Renal pelvis (tissue), 12 donors: ENCODE measurements around the gene PRRT3. TPM values are rescaled to one million over a fixed set of nuclear protein-coding genes. Genes with fewer than 3 reads are reported as not detected.

ENCODE experiments used
- DNase-seq: peaks from one replicate; pipeline ENCODE4 v3.0.0-alpha.2; 2013
- long read RNA-seq, 16 experiments: transcript quantifications; one replicate each; lab custom pipeline, GENCODE V29; 2026
- polyA plus RNA-seq, 3 donors: library from polyadenylated mRNA; unstranded; fragments of 120-200 nt; gene quantifications; one replicate each; pipeline ENCODE4 v1.2.1, GENCODE V29; 2013; ENCODE audit not compliant: insufficient read length in 3 of 3

The PRRT3 gene
- polyA plus RNA-seq: 1 to 10 TPM; 4.3 to 5.8 (median 4.8) TPM
- long read RNA-seq, donor 1: 0 reads
- long read RNA-seq, donor 2: 0 reads
- long read RNA-seq, donor 3: 0 reads
- long read RNA-seq, donor 4: 0 reads
- long read RNA-seq, donor 5: 0 reads
- long read RNA-seq, donor 6, partial matches to known transcripts: 0 of 2 reads
- long read RNA-seq, donor 6, other reads (novel, unspliced or antisense): 0 of 2 reads
- long read RNA-seq, donor 7: 0 reads
- long read RNA-seq, donor 8: 0 reads
- long read RNA-seq, donor 9: 0 reads
- long read RNA-seq, donor 10: 0 reads
- long read RNA-seq, donor 11: 0 reads
- long read RNA-seq, donor 12: 0 reads
- long read RNA-seq, donor 13: 0 reads
- long read RNA-seq, donor 14: 0 reads
- long read RNA-seq, donor 15, partial matches to known transcripts: 0 of 1 reads
- long read RNA-seq, donor 15, other reads (novel, unspliced or antisense): 0 of 1 reads
- long read RNA-seq, donor 16, partial matches to known transcripts: 0 of 1 reads
- long read RNA-seq, donor 16, other reads (novel, unspliced or antisense): 0 of 1 reads

- DNase-seq: peak; percentile 42
Observed at GRCh38 chr3:9951962-9952805, at the start of gene PRRT3. Gene PRRT3 (minus strand): TSS chr3:9952408. CDS start chr3:9950115, 2,293 bp downstream.

- no peak for DNase-seq
Observed at GRCh38 chr3:10000686-10001085, 48.5 kb upstream of the PRRT3 start.

- no peak for DNase-seq
Observed at GRCh38 chr3:9994086-9994844, 42.1 kb upstream of the PRRT3 start.

GRCh38 chr3:9986230-9986725 is 34.1 kb upstream of the PRRT3 start:
- DNase-seq: no peak

GRCh38 chr3:9980251-9980650 is 28.0 kb upstream of the PRRT3 start:
- DNase-seq: no peak

GRCh38 chr3:9978710-9979305 is 26.6 kb upstream of the PRRT3 start:
- no peak for DNase-seq

GRCh38 chr3:9976721-9977709 is 24.8 kb upstream of the PRRT3 start:
- no peak for DNase-seq

GRCh38 chr3:9970020-9970652 is 17.9 kb upstream of the PRRT3 start:
- DNase-seq: no peak

- no peak for DNase-seq
Observed at GRCh38 chr3:9969632-9970019, 17.4 kb upstream of the PRRT3 start.

- DNase-seq: no peak
Observed at GRCh38 chr3:9966841-9967240, 14.6 kb upstream of the PRRT3 start.

- DNase-seq: no peak
Observed at GRCh38 chr3:9965200-9965875, 13.1 kb upstream of the PRRT3 start.

GRCh38 chr3:9957214-9957613 is 5.0 kb upstream of the PRRT3 start:
- DNase-seq: no peak

- DNase-seq: no peak
Observed at GRCh38 chr3:9955611-9956352, 3.6 kb upstream of the PRRT3 start.

- DNase-seq: peak; percentile 58
Observed at GRCh38 chr3:9955067-9955502, 2.9 kb upstream of the PRRT3 start.

GRCh38 chr3:9951598-9951961 is 628 bp downstream of the PRRT3 start:
- DNase-seq: no peak

GRCh38 chr3:9951126-9951525 is 1.1 kb downstream of the PRRT3 start:
- no peak for DNase-seq

GRCh38 chr3:9949626-9950025 is 2.6 kb downstream of the PRRT3 start:
- DNase-seq: no peak

GRCh38 chr3:9949115-9949514 is 3.1 kb downstream of the PRRT3 start:
- DNase-seq: no peak
